HEK293 (cell line): ENCODE results near the gene XPO1.

Experiments
- HOXA7 ChIP-seq: sonication (generic); formaldehyde crosslinking; IDR thresholded peaks from 2 replicates; pipeline ENCODE4 v1.8.1; 2022; ENCODE audit warnings: missing genetic modification reagents, borderline replicate concordance
- ZBTB21 ChIP-seq: fragments of 450-650 bp; formaldehyde crosslinking; IDR thresholded peaks from 2 replicates; pipeline ENCODE4 v1.5.1; 2017; ENCODE audit warnings: missing biosample characterization, missing genetic modification characterization
- ZNF10 ChIP-seq: fragments of 450-650 bp; formaldehyde crosslinking; IDR thresholded peaks from 2 replicates; pipeline ENCODE4 v1.5.1; 2017; ENCODE audit warnings: missing biosample characterization, missing genetic modification characterization
- ZNF133 ChIP-seq: fragments of 450-650 bp; formaldehyde crosslinking; IDR thresholded peaks from 2 replicates; pipeline ENCODE4 v1.5.1; 2016; ENCODE audit warnings: missing biosample characterization, missing genetic modification characterization
- ZNF138 ChIP-seq: fragments of 450-650 bp; formaldehyde crosslinking; IDR thresholded peaks from 2 replicates; pipeline ENCODE4 v1.5.1; 2016; ENCODE audit warnings: missing biosample characterization, missing genetic modification characterization, borderline replicate concordance
- ZNF274 ChIP-seq, 2 experiments: fragments of 200-500 bp in 1 of 2; fragments of 450-650 bp in 1 of 2; sonication (Bioruptor generic) in 1 of 2; formaldehyde crosslinking in 1 of 2; IDR thresholded peaks; 2 replicates each; pipeline versions ENCODE4 v1.5.1 to v1.6.1; 2014 to 2016; ENCODE audit warnings: borderline replicate concordance in 1 of 2, inconsistent platforms in 1 of 2, low read length in 1 of 2, missing biosample characterization in 1 of 2, missing genetic modification characterization in 1 of 2
- ZNF292 ChIP-seq: fragments of 450-650 bp; formaldehyde crosslinking; IDR thresholded peaks from 2 replicates; pipeline ENCODE4 v1.5.1; 2016; ENCODE audit warnings: low read depth, missing biosample characterization, missing genetic modification characterization, borderline replicate concordance
- ZNF433 ChIP-seq: fragments of 450-650 bp; formaldehyde crosslinking; IDR thresholded peaks from 2 replicates; pipeline ENCODE4 v1.5.1; 2016; ENCODE audit warnings: missing biosample characterization, missing genetic modification characterization, low read depth
- ZNF610 ChIP-seq: fragments of 450-650 bp; formaldehyde crosslinking; IDR thresholded peaks from 2 replicates; pipeline ENCODE4 v1.5.1; 2016; ENCODE audit warnings: missing biosample characterization, missing genetic modification characterization, borderline replicate concordance
- ZNF658 ChIP-seq: fragments of 450-650 bp; formaldehyde crosslinking; IDR thresholded peaks from 2 replicates; pipeline ENCODE4; 2016; ENCODE audit warnings: missing biosample characterization, missing genetic modification characterization
- ZNF785 ChIP-seq: fragments of 450-650 bp; formaldehyde crosslinking; IDR thresholded peaks from 2 replicates; pipeline ENCODE4 v1.5.1; 2016; ENCODE audit warnings: missing biosample characterization, missing genetic modification characterization
- TF ChIP-seq, protein P1 (sequence below): fragments of 450-650 bp; formaldehyde crosslinking; IDR thresholded peaks from 2 replicates; pipeline ENCODE4 v1.5.1; 2017; ENCODE audit warnings: missing biosample characterization, missing genetic modification characterization
- TF ChIP-seq, protein P2 (sequence below): fragments of 450-650 bp; formaldehyde crosslinking; IDR thresholded peaks from 2 replicates; pipeline ENCODE4 v1.5.1; 2016; ENCODE audit warnings: missing biosample characterization, missing genetic modification characterization

DNA sequence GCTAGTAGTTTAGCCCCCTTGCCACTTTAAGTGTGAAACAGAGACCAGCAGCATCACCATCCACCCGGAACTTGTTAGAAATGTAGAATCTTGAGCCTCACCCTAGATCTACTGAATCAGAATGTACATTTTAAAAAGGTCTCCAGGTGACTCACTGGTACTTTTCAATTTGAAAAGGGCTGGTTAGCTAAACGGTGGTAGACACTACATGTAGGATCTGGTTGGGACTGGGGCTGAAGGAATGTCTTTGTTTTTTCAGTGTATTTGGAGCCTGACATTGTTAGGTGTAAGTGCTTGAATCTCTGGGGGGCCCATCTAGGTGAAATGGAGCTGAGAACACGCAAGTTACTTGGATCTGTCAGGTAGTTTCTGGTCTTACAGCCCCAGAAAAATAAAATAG lies 44.0 kb upstream of the XPO1 start:
- TF ChIP-seq ZNF292 (tag by site-specific recombination) (no peak), ZNF610 (tag by site-specific recombination) (no peak), ZNF10 (no peak), ZBTB21 (tag by site-specific recombination) (no peak), ZNF658 (tag by site-specific recombination) (no peak), ZNF133 (tag by site-specific recombination) (no peak), ZNF785 (tag by site-specific recombination) (no peak), HOXA7 (CRISPR knock-in tag) (no peak), ZNF433 (no peak), ZNF138 (tag by site-specific recombination) (no peak), ZNF274 (IDR thresholded peaks at IDR 0.05; ENCODE audit: low read length) (no peak), ZNF274 (tag by site-specific recombination; IDR thresholded peaks at IDR 0.05; ENCODE audit: borderline replicate concordance) (no peak)
- TF ChIP-seq, protein P1, sequence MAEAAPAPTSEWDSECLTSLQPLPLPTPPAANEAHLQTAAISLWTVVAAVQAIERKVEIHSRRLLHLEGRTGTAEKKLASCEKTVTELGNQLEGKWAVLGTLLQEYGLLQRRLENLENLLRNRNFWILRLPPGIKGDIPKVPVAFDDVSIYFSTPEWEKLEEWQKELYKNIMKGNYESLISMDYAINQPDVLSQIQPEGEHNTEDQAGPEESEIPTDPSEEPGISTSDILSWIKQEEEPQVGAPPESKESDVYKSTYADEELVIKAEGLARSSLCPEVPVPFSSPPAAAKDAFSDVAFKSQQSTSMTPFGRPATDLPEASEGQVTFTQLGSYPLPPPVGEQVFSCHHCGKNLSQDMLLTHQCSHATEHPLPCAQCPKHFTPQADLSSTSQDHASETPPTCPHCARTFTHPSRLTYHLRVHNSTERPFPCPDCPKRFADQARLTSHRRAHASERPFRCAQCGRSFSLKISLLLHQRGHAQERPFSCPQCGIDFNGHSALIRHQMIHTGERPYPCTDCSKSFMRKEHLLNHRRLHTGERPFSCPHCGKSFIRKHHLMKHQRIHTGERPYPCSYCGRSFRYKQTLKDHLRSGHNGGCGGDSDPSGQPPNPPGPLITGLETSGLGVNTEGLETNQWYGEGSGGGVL (tag by site-specific recombination), result no peak
- TF ChIP-seq, protein P2, sequence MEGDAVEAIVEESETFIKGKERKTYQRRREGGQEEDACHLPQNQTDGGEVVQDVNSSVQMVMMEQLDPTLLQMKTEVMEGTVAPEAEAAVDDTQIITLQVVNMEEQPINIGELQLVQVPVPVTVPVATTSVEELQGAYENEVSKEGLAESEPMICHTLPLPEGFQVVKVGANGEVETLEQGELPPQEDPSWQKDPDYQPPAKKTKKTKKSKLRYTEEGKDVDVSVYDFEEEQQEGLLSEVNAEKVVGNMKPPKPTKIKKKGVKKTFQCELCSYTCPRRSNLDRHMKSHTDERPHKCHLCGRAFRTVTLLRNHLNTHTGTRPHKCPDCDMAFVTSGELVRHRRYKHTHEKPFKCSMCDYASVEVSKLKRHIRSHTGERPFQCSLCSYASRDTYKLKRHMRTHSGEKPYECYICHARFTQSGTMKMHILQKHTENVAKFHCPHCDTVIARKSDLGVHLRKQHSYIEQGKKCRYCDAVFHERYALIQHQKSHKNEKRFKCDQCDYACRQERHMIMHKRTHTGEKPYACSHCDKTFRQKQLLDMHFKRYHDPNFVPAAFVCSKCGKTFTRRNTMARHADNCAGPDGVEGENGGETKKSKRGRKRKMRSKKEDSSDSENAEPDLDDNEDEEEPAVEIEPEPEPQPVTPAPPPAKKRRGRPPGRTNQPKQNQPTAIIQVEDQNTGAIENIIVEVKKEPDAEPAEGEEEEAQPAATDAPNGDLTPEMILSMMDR (tag by site-specific recombination), result no peak
